NT2/D1 (cell line): ENCODE results near the gene SEMA4B.
A peak's percentile ranks its signal among the peaks of the same experiment; 100 is the strongest.

Experiments used
- DNase-seq: peaks from one replicate; pipeline ENCODE4 v3.0.0-alpha.2; 2011; ENCODE audit warnings: low read depth, low spot score
- H3K27me3 ChIP-seq: 2 replicates; pipeline ENCODE4 v1.6.0; 2011; ENCODE audit warnings: mild to moderate bottlenecking; ENCODE audit not compliant: insufficient read length, insufficient read depth
- H3K36me3 ChIP-seq: 2 replicates; pipeline ENCODE4 v1.6.1; 2011; ENCODE audit warnings: mild to moderate bottlenecking, low read length, mixed read lengths; ENCODE audit not compliant: insufficient read depth, insufficient read length
- H3K4me1 ChIP-seq: 2 replicates; pipeline ENCODE4 v1.5.1; 2011; ENCODE audit not compliant: insufficient read depth, insufficient read length
- H3K4me3 ChIP-seq: 2 replicates; pipeline ENCODE4 v1.5.1; 2011; ENCODE audit warnings: low read depth; ENCODE audit not compliant: insufficient read length
- H3K9ac ChIP-seq: 2 replicates; pipeline ENCODE4 v1.6.0; 2011; ENCODE audit warnings: low read depth; ENCODE audit not compliant: insufficient read length
- H3K9me3 ChIP-seq: 2 replicates; pipeline ENCODE4 v1.5.1; 2011; ENCODE audit warnings: mild to moderate bottlenecking, low read length; ENCODE audit not compliant: insufficient read depth
- SUZ12 ChIP-seq: IDR thresholded peaks from 2 replicates; pipeline ENCODE4 v1.6.1; 2011; ENCODE audit not compliant: insufficient read length, insufficient read depth; ENCODE audit errors: extremely low read depth
- YY1 ChIP-seq: IDR thresholded peaks from 2 replicates; pipeline ENCODE4 v1.6.1; 2011; ENCODE audit not compliant: insufficient read length, insufficient read depth
- ZNF274 ChIP-seq: IDR thresholded peaks from 2 replicates; pipeline ENCODE4 v1.6.1; 2011; ENCODE audit warnings: mild to moderate bottlenecking, low read depth, low read length

The SEMA4B gene

GRCh38 chr15:90201130-90201943 is at the start of gene SEMA4B:
Gene SEMA4B (plus strand): TSS chr15:90201330. CDS start chr15:90201579, 249 bp downstream.
- peak within 1 kb of the TSS; percentile 89 for H3K4me3 ChIP-seq
- H3K27me3 ChIP-seq = peaks cover 16% of the 10 kb centered on the region
- H3K4me1 ChIP-seq = peaks cover 5% of the 10 kb centered on the region
- no peak for TF ChIP-seq SUZ12
- no peak for TF ChIP-seq YY1
- TF ChIP-seq ZNF274 = no peak
- peak within 1 kb of the TSS; percentile 93 for H3K9ac ChIP-seq
- H3K36me3 ChIP-seq = peaks cover 7% of the 10 kb centered on the region
- H3K9me3 ChIP-seq = no peaks in the 10 kb centered on the region
- DNase-seq = peak; percentile 68

- Histone ChIP-seq H3K27me3 (no peaks in the 10 kb centered on the region), H3K4me3 (no peak overlapping the region), H3K4me1 (peaks cover 17% of the 10 kb centered on the region), H3K9me3 (no peaks in the 10 kb centered on the region), H3K9ac (no peak overlapping the region), H3K36me3 (no peaks in the 10 kb centered on the region)
- DNase-seq = peak; percentile 86
- TF ChIP-seq ZNF274 = no peak
- TF ChIP-seq YY1 = no peak
- no peak for TF ChIP-seq SUZ12
These were observed 49.0 kb upstream of the SEMA4B start for GRCh38 chr15:90151989-90152645.

DNA sequence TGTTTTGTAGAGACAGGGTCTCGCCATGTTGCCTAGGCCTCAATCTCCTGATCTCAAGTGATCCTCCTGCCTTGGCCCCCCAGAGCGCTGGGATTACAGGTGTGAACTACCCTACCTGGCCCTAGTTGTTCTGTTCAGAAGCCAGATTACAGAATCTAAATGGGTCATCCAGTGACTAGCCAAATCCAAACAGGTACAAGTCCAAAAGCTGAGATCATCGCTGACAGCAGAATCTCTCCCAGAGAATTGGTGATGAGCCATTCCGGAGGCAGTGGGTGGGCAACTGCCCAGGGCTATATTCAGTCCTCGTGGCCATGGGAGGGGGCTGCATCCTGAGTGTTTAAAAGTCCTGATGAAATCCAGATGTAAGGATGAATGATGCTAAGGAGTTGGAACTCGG is 47.5 kb upstream of the SEMA4B start:
- H3K4me3 ChIP-seq = no peak overlapping the region
- H3K9ac ChIP-seq = no peak overlapping the region
- no peak for DNase-seq
- peaks cover 22% of the 10 kb centered on the region for H3K4me1 ChIP-seq
- H3K36me3 ChIP-seq = no peaks in the 10 kb centered on the region
- H3K27me3 ChIP-seq = no peaks in the 10 kb centered on the region
- no peak for TF ChIP-seq YY1
- TF ChIP-seq ZNF274 = no peak
- TF ChIP-seq SUZ12 = no peak
- no peaks in the 10 kb centered on the region for H3K9me3 ChIP-seq

- Histone ChIP-seq H3K9me3 (no peaks in the 10 kb centered on the region), H3K9ac (no peak overlapping the region), H3K27me3 (no peaks in the 10 kb centered on the region), H3K36me3 (no peaks in the 10 kb centered on the region), H3K4me1 (peaks cover 22% of the 10 kb centered on the region), H3K4me3 (no peak overlapping the region)
- no peak for DNase-seq
- TF ChIP-seq SUZ12 (no peak), YY1 (no peak), ZNF274 (no peak)
These were observed 46.9 kb upstream of the SEMA4B start for GRCh38 chr15:90154246-90154645.

DNA sequence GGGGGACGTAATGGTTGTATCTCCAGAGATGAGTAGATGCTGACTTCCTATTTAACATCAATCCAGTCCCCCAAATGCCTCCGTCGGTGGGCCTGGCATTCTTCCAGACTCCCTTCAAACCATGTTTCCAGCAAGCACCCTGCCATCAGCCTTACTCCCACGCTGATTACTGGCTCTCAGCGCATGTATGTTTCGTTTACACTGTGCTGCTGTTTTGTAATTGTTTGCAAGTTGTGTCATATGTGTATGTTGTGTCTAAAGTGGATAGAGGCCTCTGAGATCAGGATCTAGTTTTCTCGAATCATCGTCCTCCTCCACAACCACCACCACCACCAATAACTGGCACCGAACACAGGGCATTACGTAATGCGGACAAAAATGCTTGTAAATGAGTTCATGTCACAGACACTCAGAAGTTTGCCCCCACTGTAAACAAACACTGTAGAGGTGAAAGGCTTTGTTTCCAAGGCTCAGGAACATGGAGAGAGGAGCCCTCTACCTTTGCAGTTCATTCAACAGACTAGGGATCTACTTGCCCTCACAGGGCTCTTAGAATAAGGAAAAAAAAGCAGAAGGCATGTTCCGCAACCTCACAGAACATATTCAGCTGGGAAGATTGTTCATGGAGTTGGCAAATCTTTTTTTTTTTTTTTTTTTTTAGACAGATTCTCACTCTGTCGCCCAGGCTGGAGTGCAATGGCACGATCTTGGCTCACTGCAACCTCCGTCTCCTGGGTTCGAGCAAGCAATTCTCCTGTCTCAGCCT is 46.1 kb upstream of the SEMA4B start:
- no peak for TF ChIP-seq SUZ12
- no peak for TF ChIP-seq ZNF274
- no peak for TF ChIP-seq YY1
- Histone ChIP-seq H3K36me3 (no peaks in the 10 kb centered on the region), H3K9ac (no peak overlapping the region), H3K9me3 (no peaks in the 10 kb centered on the region), H3K4me3 (no peak overlapping the region), H3K27me3 (no peaks in the 10 kb centered on the region), H3K4me1 (peaks cover 17% of the 10 kb centered on the region)
- DNase-seq = no peak

- no peaks in the 10 kb centered on the region for H3K27me3 ChIP-seq
- H3K9ac ChIP-seq = no peak overlapping the region
- no peak overlapping the region for H3K4me3 ChIP-seq
- no peaks in the 10 kb centered on the region for H3K36me3 ChIP-seq
- peaks cover 15% of the 10 kb centered on the region for H3K4me1 ChIP-seq
- H3K9me3 ChIP-seq = no peaks in the 10 kb centered on the region
- TF ChIP-seq ZNF274 (no peak), YY1 (no peak), SUZ12 (no peak)
- no peak for DNase-seq
These were observed 41.9 kb upstream of the SEMA4B start for GRCh38 chr15:90159213-90159612.

DNA sequence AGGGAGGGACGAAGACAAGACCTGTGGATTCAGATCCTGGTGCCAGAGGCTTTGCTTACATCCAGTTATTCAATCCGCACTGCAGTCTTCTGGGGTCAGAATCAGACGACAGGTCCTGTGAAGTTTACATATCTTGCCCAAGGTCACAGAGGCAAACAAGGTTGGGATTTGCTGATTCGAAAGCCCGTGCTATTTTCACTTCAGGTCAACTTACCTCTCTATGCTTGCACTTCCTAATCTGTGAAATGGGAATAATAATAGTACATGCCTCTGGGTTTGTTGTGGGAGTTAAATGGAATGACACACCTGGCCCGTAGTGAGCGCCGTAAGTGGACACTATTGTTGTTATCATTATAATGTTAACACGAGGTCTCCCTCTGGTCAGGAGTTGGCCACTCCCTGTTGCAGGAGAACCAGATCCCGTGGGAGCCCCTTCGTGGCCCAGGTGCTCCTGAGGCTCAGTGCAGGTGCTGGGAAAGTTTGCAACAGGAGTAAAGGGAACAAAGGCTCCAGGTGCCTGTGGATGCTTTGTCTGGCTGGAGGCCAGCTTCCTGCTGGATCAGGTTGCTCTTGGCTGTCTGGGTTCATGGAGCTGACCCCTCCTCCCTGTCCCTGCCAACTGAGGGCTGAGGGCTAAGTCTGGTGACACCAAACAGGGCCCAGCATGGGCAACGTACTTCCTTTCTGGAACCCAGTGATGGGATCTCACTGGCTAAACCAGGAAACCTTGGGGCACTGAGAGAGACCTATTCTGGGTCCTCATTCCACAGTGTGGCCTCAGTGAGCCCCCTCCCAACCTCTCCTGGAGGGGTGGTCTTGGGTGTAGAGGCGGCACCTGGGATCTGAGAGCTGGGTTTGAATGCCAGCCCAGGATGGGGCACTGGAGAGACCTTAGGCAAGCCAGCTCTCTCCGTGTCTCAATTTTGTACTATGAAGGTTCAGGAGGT is 40.1 kb upstream of the SEMA4B start:
- DNase-seq = no peak
- Histone ChIP-seq H3K36me3 (no peaks in the 10 kb centered on the region), H3K9ac (peak overlapping the region; percentile 37), H3K4me3 (no peak overlapping the region), H3K27me3 (no peaks in the 10 kb centered on the region), H3K4me1 (peaks cover 13% of the 10 kb centered on the region), H3K9me3 (no peaks in the 10 kb centered on the region)
- TF ChIP-seq YY1 (no peak), SUZ12 (no peak), ZNF274 (no peak)
